BJ (cell line): ENCODE measurements around the gene AREG. TPM values are rescaled to one million over a fixed set of nuclear protein-coding genes. Genes with fewer than 3 reads are reported as not detected.

Experiments
- CTCF ChIA-PET: fragments of 350-600 bp; formaldehyde crosslinking; extraction: SDS; loops from one replicate; lab custom pipeline; 2021; ENCODE audit warnings: antibody characterized with exemption, inconsistent platforms; lab: Yijun Ruan, JAX
- POLR2A ChIA-PET: fragments of 300-600 bp; sonication (Branson Sonifier 250); formaldehyde crosslinking; extraction: SDS; loops from one replicate; lab custom pipeline; 2021; ENCODE audit warnings: antibody characterized with exemption; lab: Charles Lee
- DNase-seq: peaks from one replicate; pipeline ENCODE4 v3.0.0-alpha.2; 2011; ENCODE audit warnings: low read depth
- H3K27me3 ChIP-seq: 2 replicates; pipeline ENCODE4 v1.6.0; 2011; ENCODE audit warnings: low read length; ENCODE audit not compliant: control insufficient read depth, insufficient read depth
- H3K36me3 ChIP-seq: 2 replicates; pipeline ENCODE4 v1.5.1; 2011; ENCODE audit warnings: low read length; ENCODE audit not compliant: control insufficient read depth, insufficient read depth
- H3K4me3 ChIP-seq: 2 replicates; pipeline ENCODE4 v1.5.1; 2011; ENCODE audit warnings: low read depth, mild to moderate bottlenecking, control low read depth, low read length
- CTCF ChIP-seq: IDR thresholded peaks from 2 replicates; pipeline ENCODE4 v1.5.1; 2011; ENCODE audit warnings: low read depth, mild to moderate bottlenecking, control low read depth, inconsistent platforms, low read length, moderate library complexity; ENCODE audit not compliant: insufficient read depth
- polyA plus RNA-seq: library from polyadenylated mRNA; depleted of rRNA; stranded (reverse); fragments of >200 nt; gene quantifications from 2 replicates; pipeline ENCODE4 v1.2.3, GENCODE V29; 2011

Gene AREG
- polyA plus RNA-seq, 1 experiment: 0.07 TPM

GRCh38 chr4:74453829-74454742, 9.2 kb downstream of the AREG start:
- TF ChIP-seq CTCF: no peak
- Histone ChIP-seq H3K27me3 (no peaks in the 10 kb centered on the region), H3K36me3 (no peaks in the 10 kb centered on the region), H3K4me3 (no peak overlapping the region)
- POLR2A ChIA-PET: no interaction called here
- CTCF ChIA-PET: interaction anchor here (0.6 to 1.5 kb wide), 4 partner anchors 8 to 54 kb away, joined by 3 read pairs; partner anchors contain the start of gene AREG
- DNase-seq: no peak

GRCh38 chr4:74455361-74456055, 10.6 kb downstream of the AREG start:
- CTCF ChIA-PET: interaction anchor here (1.7 kb wide), 1 partner anchor 11 kb away, joined by 10 read pairs; the partner anchor contains the start of gene AREG

GRCh38 chr4:74456056-74456744, 11.3 kb downstream of the AREG start:
- Histone ChIP-seq H3K4me3 (no peak overlapping the region), H3K27me3 (no peaks in the 10 kb centered on the region), H3K36me3 (no peaks in the 10 kb centered on the region)
- DNase-seq: no peak
- ChIA-PET CTCF (interaction anchor here (1.7 kb wide), 1 partner anchor 12 kb away, joined by 10 read pairs; the partner anchor contains the start of gene AREG), POLR2A (no interaction called here)
- TF ChIP-seq CTCF: no peak

More at GRCh38 chr4:74455361-74456055, 10.6 kb downstream of the AREG start:
- Histone ChIP-seq H3K36me3 (no peaks in the 10 kb centered on the region), H3K4me3 (no peak overlapping the region), H3K27me3 (no peaks in the 10 kb centered on the region)
- no peak for TF ChIP-seq CTCF
- POLR2A ChIA-PET: no interaction called here
- no peak for DNase-seq

GRCh38 chr4:74456849-74457395, 12.0 kb downstream of the AREG start:
- Histone ChIP-seq H3K4me3 (no peak overlapping the region), H3K27me3 (no peaks in the 10 kb centered on the region), H3K36me3 (no peaks in the 10 kb centered on the region)
- ChIA-PET CTCF (interaction anchor here (1.7 kb wide), 1 partner anchor 13 kb away, joined by 10 read pairs; the partner anchor contains the start of gene AREG), POLR2A (no interaction called here)
- no peak for TF ChIP-seq CTCF
- DNase-seq: no peak
